Neuron (in vitro differentiated cells): ENCODE results near the gene AP1G2.
"Not testable (repeated sequence)": the region's sequence is repeated elsewhere in the genome, so short reads cannot be mapped to it uniquely, and the experiment has no call there.

ENCODE experiments used
- H2AFZ ChIP-seq: one replicate; pipeline ENCODE4 v1.6.1; 2013; ENCODE audit warnings: low read depth, mild to moderate bottlenecking, inconsistent platforms, low read length, moderate library complexity
- H3K27me3 ChIP-seq: one replicate; pipeline ENCODE4 v1.6.1; 2013; ENCODE audit warnings: low read length; ENCODE audit not compliant: insufficient read depth
- H3K36me3 ChIP-seq: one replicate; pipeline ENCODE4 v1.6.1; 2013; ENCODE audit warnings: low read length; ENCODE audit not compliant: insufficient read depth
- H3K4me1 ChIP-seq: one replicate; pipeline ENCODE4 v1.6.1; 2013; ENCODE audit warnings: low read length; ENCODE audit not compliant: insufficient read depth
- H3K4me3 ChIP-seq: 2 replicates; pipeline ENCODE4 v1.5.1; 2013; ENCODE audit warnings: mild to moderate bottlenecking, low read length, moderate library complexity
- H3K9me3 ChIP-seq: one replicate; pipeline ENCODE4 v1.6.1; 2013; ENCODE audit warnings: low read length

Gene AP1G2

GRCh38 chr14:23542261-23542660, 25.3 kb downstream of the AP1G2 start:
- peaks cover 3% of the 10 kb centered on the region for H3K4me1 ChIP-seq

DNA sequence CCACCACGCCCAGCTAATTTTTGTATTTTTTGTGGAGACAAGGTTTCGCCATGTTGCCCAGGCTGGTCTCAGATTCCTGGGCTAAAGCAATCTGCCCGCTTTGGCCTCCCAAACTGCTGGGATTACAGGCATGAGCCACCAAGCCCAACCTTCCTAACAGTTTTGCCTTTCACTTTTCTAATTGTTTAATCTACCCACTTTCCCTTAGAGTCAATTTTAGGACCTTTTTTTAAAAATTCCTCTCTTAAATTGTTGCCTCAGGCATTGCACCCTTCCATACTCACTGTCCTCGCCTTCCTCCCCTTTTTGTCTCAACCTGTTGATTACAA, 27.5 kb downstream of the AP1G2 start:
- H2AFZ ChIP-seq: no peak overlapping the region
- H3K4me3 ChIP-seq: no peak overlapping the region

More at GRCh38 chr14:23542261-23542660, 25.3 kb downstream of the AP1G2 start:
- no peaks in the 10 kb centered on the region for H3K27me3 ChIP-seq
- no peak overlapping the region for H3K4me3 ChIP-seq
- H3K36me3 ChIP-seq: peaks cover 4% of the 10 kb centered on the region
- H2AFZ ChIP-seq: no peak overlapping the region
- no peaks in the 10 kb centered on the region for H3K9me3 ChIP-seq

DNA sequence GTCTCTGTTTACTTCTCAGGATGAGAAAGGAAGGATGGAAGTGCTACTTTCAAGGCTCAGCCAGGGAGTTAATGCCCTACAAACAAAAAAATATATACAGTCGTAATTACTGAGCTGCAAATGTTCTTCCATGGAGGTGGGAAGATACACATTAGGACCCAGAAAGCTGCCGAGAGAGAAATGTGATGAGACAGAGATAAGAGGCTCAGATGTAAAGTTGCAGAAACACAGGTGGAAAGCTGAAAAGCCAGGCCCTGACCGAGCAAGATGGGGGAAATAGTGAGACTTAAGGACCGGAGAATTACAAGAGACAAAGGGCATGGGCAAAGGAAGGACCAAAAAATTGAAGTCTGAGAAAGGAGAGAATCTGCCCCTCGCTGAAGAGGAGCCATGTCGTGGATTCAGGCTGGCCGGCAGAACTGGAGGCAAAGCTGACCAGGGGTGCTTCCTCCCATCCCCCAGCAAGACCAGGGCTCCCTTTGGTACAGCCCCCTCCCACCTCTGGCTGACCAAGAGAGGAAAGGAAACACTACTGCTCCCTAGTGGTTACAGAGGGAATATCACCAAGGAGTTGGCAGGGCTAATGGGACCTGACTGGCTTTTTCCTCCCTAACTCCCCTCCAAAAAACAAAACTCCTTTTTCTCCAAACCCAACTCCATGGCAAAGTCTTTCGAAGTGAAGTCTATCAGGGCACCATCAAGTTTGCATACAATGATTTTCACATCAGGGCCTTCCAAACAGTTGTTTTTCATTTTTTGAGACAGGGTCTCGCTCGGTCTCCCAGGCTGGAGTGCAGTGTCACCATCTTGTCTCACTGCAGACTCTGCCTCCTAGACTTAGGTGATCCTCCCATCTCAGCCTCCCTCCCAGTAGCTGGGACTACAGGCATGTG, 28.1 kb downstream of the AP1G2 start:
- Histone ChIP-seq H3K9me3 (no peaks in the 10 kb centered on the region), H3K4me3 (no peak overlapping the region), H2AFZ (no peak overlapping the region), H3K4me1 (peaks cover 3% of the 10 kb centered on the region), H3K36me3 (peaks cover 8% of the 10 kb centered on the region), H3K27me3 (no peaks in the 10 kb centered on the region)

More for the DNA sequence above, 27.5 kb downstream of the AP1G2 start:
- Histone ChIP-seq H3K9me3 (no peaks in the 10 kb centered on the region), H3K27me3 (no peaks in the 10 kb centered on the region), H3K36me3 (peaks cover 4% of the 10 kb centered on the region), H3K4me1 (peaks cover 3% of the 10 kb centered on the region)

GRCh38 chr14:23538785-23539184, 28.8 kb downstream of the AP1G2 start:
- Histone ChIP-seq H3K27me3 (no peaks in the 10 kb centered on the region), H3K36me3 (peaks cover 8% of the 10 kb centered on the region), H3K4me1 (peaks cover 3% of the 10 kb centered on the region), H3K4me3 (no peak overlapping the region), H3K9me3 (no peaks in the 10 kb centered on the region), H2AFZ (no peak overlapping the region)

- H3K27me3 ChIP-seq: no peaks in the 10 kb centered on the region
- no peak overlapping the region for H2AFZ ChIP-seq
- H3K4me3 ChIP-seq: no peak overlapping the region
- peaks cover 3% of the 10 kb centered on the region for H3K4me1 ChIP-seq
- peaks cover 7% of the 10 kb centered on the region for H3K36me3 ChIP-seq
- no peaks in the 10 kb centered on the region for H3K9me3 ChIP-seq
Observed at GRCh38 chr14:23538050-23538718, 29.4 kb downstream of the AP1G2 start.

- H3K36me3 ChIP-seq: peaks cover 8% of the 10 kb centered on the region
- no peaks in the 10 kb centered on the region for H3K27me3 ChIP-seq
- no peak overlapping the region for H2AFZ ChIP-seq
- peaks cover 3% of the 10 kb centered on the region for H3K4me1 ChIP-seq
- H3K4me3 ChIP-seq: no peak overlapping the region
- no peaks in the 10 kb centered on the region for H3K9me3 ChIP-seq
Observed at GRCh38 chr14:23537351-23538049, 30.1 kb downstream of the AP1G2 start.

GRCh38 chr14:23536906-23537305, 30.7 kb downstream of the AP1G2 start:
- peaks cover 11% of the 10 kb centered on the region for H3K36me3 ChIP-seq
- H3K27me3 ChIP-seq, H3K4me3 ChIP-seq, H3K9me3 ChIP-seq, H3K4me1 ChIP-seq, H2AFZ ChIP-seq: not testable (repeated sequence)

- Histone ChIP-seq H3K9me3 (no peaks in the 10 kb centered on the region), H3K4me1 (peaks cover 3% of the 10 kb centered on the region), H3K27me3 (no peaks in the 10 kb centered on the region), H2AFZ (no peak overlapping the region), H3K4me3 (no peak overlapping the region), H3K36me3 (peaks cover 11% of the 10 kb centered on the region)
Observed at GRCh38 chr14:23536494-23536893, 31.1 kb downstream of the AP1G2 start.

DNA sequence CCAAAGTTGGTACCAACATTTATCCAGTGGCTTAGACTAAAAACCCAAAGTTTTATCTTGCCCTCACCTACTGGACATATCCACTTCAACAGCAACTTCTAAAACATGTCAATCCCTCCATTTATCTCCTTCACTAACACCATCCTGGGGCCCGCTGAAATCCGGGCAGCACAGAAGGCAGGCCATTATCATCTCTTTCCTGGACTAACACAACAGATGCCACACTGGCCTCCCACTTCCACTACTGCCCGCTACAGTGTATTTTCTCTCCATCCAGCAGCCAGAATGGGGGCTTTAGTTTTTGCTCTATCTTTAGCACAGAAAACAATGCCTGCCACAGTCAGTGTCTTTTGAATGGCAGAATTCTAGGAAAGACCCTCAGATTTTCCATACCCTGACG, 31.6 kb downstream of the AP1G2 start:
- Histone ChIP-seq H3K4me1 (peaks cover 3% of the 10 kb centered on the region), H3K4me3 (no peak overlapping the region), H2AFZ (no peak overlapping the region), H3K9me3 (no peaks in the 10 kb centered on the region), H3K27me3 (no peaks in the 10 kb centered on the region), H3K36me3 (peaks cover 11% of the 10 kb centered on the region)

- Histone ChIP-seq H3K4me1 (no peaks in the 10 kb centered on the region), H2AFZ (no peak overlapping the region), H3K9me3 (no peaks in the 10 kb centered on the region), H3K27me3 (no peaks in the 10 kb centered on the region), H3K36me3 (peaks cover 11% of the 10 kb centered on the region), H3K4me3 (no peak overlapping the region)
Observed at GRCh38 chr14:23533652-23534435, 33.7 kb downstream of the AP1G2 start.

- H2AFZ ChIP-seq: no peak overlapping the region
- H3K36me3 ChIP-seq: peaks cover 11% of the 10 kb centered on the region
- H3K9me3 ChIP-seq: no peaks in the 10 kb centered on the region
- no peak overlapping the region for H3K4me3 ChIP-seq
- no peaks in the 10 kb centered on the region for H3K27me3 ChIP-seq
- H3K4me1 ChIP-seq: no peaks in the 10 kb centered on the region
Observed at GRCh38 chr14:23532658-23533057, 34.9 kb downstream of the AP1G2 start.

DNA sequence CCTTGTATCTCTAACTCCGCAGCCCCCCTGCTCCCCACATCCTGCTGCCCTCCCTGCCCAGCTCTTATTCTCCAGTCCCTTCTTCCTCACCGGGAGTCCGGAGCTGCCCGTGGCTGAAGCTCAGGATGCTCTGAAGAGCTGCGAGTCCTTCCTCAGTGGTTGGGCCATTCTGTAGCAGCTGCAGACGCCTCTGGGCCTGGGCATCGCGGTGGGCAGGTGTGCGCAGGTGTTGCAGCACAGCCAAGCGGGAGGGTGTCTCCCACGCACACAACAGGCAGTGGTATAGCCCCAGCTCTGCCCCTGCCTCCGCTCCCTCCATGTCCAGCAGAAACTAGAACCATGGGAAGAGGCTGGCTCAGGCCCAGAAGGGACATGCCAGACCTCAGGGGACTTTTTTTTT, 36.2 kb downstream of the AP1G2 start:
- Histone ChIP-seq H2AFZ (no peak overlapping the region), H3K4me1 (no peaks in the 10 kb centered on the region), H3K4me3 (no peak overlapping the region), H3K27me3 (no peaks in the 10 kb centered on the region), H3K36me3 (peaks cover 18% of the 10 kb centered on the region), H3K9me3 (no peaks in the 10 kb centered on the region)
